HG03469 (cell line): ENCODE data around the gene PRKG1.

Source experiments
- ATAC-seq: cut with Tn5 transposase; IDR thresholded peaks from one replicate; pipeline ENCODE4 v1.9.1; 2021; ENCODE audit warnings: mild to moderate bottlenecking, moderate library complexity, moderate number of reproducible peaks; ENCODE audit not compliant: unreplicated experiment

The PRKG1 gene

GRCh38 chr10:52313933-52314821 lies 1239.9 kb downstream of the PRKG1 start, which contains the start of gene DKK1:
DKK1 (plus strand) TSS chr10:52314281; CDS start chr10:52314435, 154 bp downstream.
- no peak for ATAC-seq

- ATAC-seq = no peak
These were observed 1240.7 kb downstream of the PRKG1 start for GRCh38 chr10:52314822-52315552.

- ATAC-seq = no peak
These were observed 1241.7 kb downstream of the PRKG1 start for GRCh38 chr10:52316001-52316400.

- ATAC-seq = no peak
These were observed 1242.2 kb downstream of the PRKG1 start for GRCh38 chr10:52316500-52316899.

GRCh38 chr10:52318136-52318701 lies 1243.9 kb downstream of the PRKG1 start:
- no peak for ATAC-seq

GRCh38 chr10:52318822-52319464 lies 1244.7 kb downstream of the PRKG1 start:
- ATAC-seq = no peak

- no peak for ATAC-seq
These were observed 1245.6 kb downstream of the PRKG1 start for GRCh38 chr10:52319926-52320325.

GRCh38 chr10:52322323-52322722 lies 1248.0 kb downstream of the PRKG1 start:
- no peak for ATAC-seq

- no peak for ATAC-seq
These were observed 1248.6 kb downstream of the PRKG1 start for GRCh38 chr10:52322936-52323335.

GRCh38 chr10:52326382-52326781 lies 1252.1 kb downstream of the PRKG1 start:
- ATAC-seq = no peak

GRCh38 chr10:52331638-52332364 lies 1257.5 kb downstream of the PRKG1 start:
- no peak for ATAC-seq

GRCh38 chr10:52332815-52333214 lies 1258.5 kb downstream of the PRKG1 start:
- no peak for ATAC-seq

- ATAC-seq = no peak
These were observed 1260.3 kb downstream of the PRKG1 start for GRCh38 chr10:52334595-52334994.

- no peak for ATAC-seq
These were observed 1261.4 kb downstream of the PRKG1 start for GRCh38 chr10:52335665-52336064.

- no peak for ATAC-seq
These were observed 1262.9 kb downstream of the PRKG1 start for GRCh38 chr10:52337225-52337624.

- no peak for ATAC-seq
These were observed 1269.2 kb downstream of the PRKG1 start for GRCh38 chr10:52343439-52343838.

- ATAC-seq = no peak
These were observed 1272.4 kb downstream of the PRKG1 start for GRCh38 chr10:52346394-52347326.

- ATAC-seq = no peak
These were observed 1273.0 kb downstream of the PRKG1 start for GRCh38 chr10:52347327-52347667.
